Esophagus muscularis mucosa (tissue), 4 donors: ENCODE measurements around the gene RAI1.

Source experiments
- EP300 ChIP-seq: sonication (generic); formaldehyde crosslinking; IDR thresholded peaks from one replicate; pipeline ENCODE4 v1.6.1; 2017; ENCODE audit warnings: antibody characterized with exemption
- POLR2A ChIP-seq: fragments of 450-650 bp; IDR thresholded peaks from one replicate; pipeline ENCODE4 v1.6.1; 2017; ENCODE audit warnings: antibody characterized with exemption, moderate library complexity, mild to moderate bottlenecking, low read depth
- POLR2AphosphoS5 ChIP-seq, 2 donors: sonication (generic); formaldehyde crosslinking; IDR thresholded peaks; one replicate each; pipeline ENCODE4 v1.6.1; 2017; ENCODE audit warnings: antibody characterized with exemption in 2 of 2
- TF ChIP-seq, protein P1 (sequence below), 3 experiments: fragments of 200-600 bp in 2 of 3; fragments of 450-650 bp in 1 of 3; sonication (generic) in 2 of 3; IDR thresholded peaks; one replicate each; pipeline ENCODE4 v1.5.1; 2017 to 2019; ENCODE audit warnings: antibody characterized with exemption in 3 of 3, mild to moderate bottlenecking in 2 of 3, moderate library complexity in 1 of 3

DNA sequence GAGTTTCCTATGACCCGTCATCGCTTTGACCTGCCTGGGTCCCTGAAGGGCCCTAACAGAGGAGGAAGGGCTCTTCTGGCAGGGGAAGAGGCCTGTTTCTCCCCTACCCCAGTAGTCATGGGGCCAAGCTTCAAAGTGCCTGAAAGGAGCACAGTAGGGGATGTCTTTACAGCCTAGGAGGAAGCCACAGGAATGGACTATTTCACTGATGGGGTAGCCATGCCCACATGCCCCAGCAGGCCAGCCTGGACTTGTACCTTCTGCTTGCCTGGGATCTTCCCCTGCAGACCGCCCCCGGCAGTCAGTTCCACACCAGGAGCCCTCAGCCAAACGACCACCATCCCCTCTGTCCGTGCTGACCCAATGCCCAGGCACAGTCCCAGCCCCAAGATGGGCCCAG is 47.9 kb upstream of the RAI1 start:
- TF ChIP-seq EP300 (no peak), POLR2A (no peak), POLR2AphosphoS5 (IDR thresholded peaks at IDR 0.05) (no peak)
- TF ChIP-seq, protein P1, sequence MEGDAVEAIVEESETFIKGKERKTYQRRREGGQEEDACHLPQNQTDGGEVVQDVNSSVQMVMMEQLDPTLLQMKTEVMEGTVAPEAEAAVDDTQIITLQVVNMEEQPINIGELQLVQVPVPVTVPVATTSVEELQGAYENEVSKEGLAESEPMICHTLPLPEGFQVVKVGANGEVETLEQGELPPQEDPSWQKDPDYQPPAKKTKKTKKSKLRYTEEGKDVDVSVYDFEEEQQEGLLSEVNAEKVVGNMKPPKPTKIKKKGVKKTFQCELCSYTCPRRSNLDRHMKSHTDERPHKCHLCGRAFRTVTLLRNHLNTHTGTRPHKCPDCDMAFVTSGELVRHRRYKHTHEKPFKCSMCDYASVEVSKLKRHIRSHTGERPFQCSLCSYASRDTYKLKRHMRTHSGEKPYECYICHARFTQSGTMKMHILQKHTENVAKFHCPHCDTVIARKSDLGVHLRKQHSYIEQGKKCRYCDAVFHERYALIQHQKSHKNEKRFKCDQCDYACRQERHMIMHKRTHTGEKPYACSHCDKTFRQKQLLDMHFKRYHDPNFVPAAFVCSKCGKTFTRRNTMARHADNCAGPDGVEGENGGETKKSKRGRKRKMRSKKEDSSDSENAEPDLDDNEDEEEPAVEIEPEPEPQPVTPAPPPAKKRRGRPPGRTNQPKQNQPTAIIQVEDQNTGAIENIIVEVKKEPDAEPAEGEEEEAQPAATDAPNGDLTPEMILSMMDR (IDR thresholded peaks at IDR 0.05), result no peak
